H1 (cell line): ENCODE data around the gene CPXM2.

ENCODE experiments used
- BACH1 ChIP-seq: IDR thresholded peaks from 2 replicates; pipeline ENCODE4 v1.6.1; 2012; ENCODE audit warnings: low read length, improper control_type of control experiment
- CTCF ChIP-seq, 3 experiments: IDR thresholded peaks; 1 replicate in 2 of 3; 2 replicates in 1 of 3; pipeline versions ENCODE4 v1.5.1 to v1.6.1; 2011; ENCODE audit warnings: low read length in 3 of 3, mild to moderate bottlenecking in 3 of 3, inconsistent platforms in 2 of 3, low read depth in 1 of 3, moderate library complexity in 1 of 3; ENCODE audit not compliant: insufficient read depth in 1 of 3; ENCODE audit errors: control extremely low read depth in 1 of 3
- NANOG ChIP-seq: IDR thresholded peaks from 2 replicates; pipeline ENCODE4 v1.6.1; 2011; ENCODE audit warnings: low read length, low read depth, mild to moderate bottlenecking, inconsistent platforms; ENCODE audit not compliant: insufficient read depth, poor library complexity, severe bottlenecking
- POLR2A ChIP-seq, 2 experiments: IDR thresholded peaks; 1 replicate in 1 of 2; 2 replicates in 1 of 2; pipeline ENCODE4 v1.6.1; 2011; ENCODE audit warnings: low read depth in 2 of 2, low read length in 2 of 2, mild to moderate bottlenecking in 2 of 2; ENCODE audit errors: control extremely low read depth in 1 of 2
- RFX5 ChIP-seq: IDR thresholded peaks from 2 replicates; pipeline ENCODE4 v1.6.1; 2011; ENCODE audit warnings: low read depth, low read length, improper control_type of control experiment, borderline replicate concordance
- SP4 ChIP-seq: IDR thresholded peaks from 2 replicates; pipeline ENCODE4 v1.6.1; 2012; ENCODE audit warnings: low read length, inconsistent platforms
- ZNF274 ChIP-seq: IDR thresholded peaks from 2 replicates; pipeline ENCODE4 v1.7.0; 2012; ENCODE audit warnings: low read length, borderline replicate concordance; ENCODE audit errors: extremely low read depth

- no peak for TF ChIP-seq SP4
- TF ChIP-seq ZNF274: no peak
- TF ChIP-seq NANOG: no peak
- TF ChIP-seq CTCF (IDR thresholded peaks at IDR 0.05; ENCODE audit: control extremely low read depth in 1 of 3, insufficient read depth in 1 of 3, low read depth in 1 of 3, low read length in 3 of 3): no peak
- no peak for TF ChIP-seq RFX5
- TF ChIP-seq BACH1: no peak
- TF ChIP-seq POLR2A (IDR thresholded peaks at IDR 0.05; ENCODE audit: control extremely low read depth in 1 of 2, low read depth in 2 of 2, low read length in 2 of 2): no peak
These were observed 162.1 kb downstream of the CPXM2 start for GRCh38 chr10:123729523-123729922.
